ENCODE measurements around the gene PRDM8.
A peak's percentile ranks its signal among the peaks of the same experiment; 100 is the strongest.
"Not testable (repeated sequence)": the region's sequence is repeated elsewhere in the genome, so short reads cannot be mapped to it uniquely, and the experiment has no call there.

The PRDM8 gene

DNA sequence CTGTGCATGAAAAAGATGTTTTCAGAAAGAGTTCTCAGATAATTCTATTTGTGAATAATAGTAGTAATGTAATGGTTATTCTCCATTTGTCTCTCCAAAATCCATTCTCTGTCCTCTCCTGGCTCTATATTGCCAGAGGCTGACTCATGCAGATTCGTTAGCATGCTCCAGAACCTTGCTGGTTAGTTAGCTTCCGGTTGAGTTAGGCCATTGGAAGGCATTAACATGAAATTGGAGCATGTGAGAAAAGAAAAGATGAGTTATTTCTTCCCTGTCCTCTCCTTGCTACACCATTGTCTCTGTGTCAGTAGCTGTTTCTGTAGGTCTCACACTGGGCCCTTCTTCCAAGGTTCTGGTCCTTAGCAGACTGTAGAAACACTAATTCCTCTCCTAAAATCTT, 23.5 kb upstream of the PRDM8 start:
- DNase-seq (ENCODE audit: insufficient read length, low spot score) = no peak
- no peak for FAIRE-seq
- TF ChIP-seq POLR2A (IDR thresholded peaks at IDR 0.05; ENCODE audit: low read depth, low read length) = no peak

DNA sequence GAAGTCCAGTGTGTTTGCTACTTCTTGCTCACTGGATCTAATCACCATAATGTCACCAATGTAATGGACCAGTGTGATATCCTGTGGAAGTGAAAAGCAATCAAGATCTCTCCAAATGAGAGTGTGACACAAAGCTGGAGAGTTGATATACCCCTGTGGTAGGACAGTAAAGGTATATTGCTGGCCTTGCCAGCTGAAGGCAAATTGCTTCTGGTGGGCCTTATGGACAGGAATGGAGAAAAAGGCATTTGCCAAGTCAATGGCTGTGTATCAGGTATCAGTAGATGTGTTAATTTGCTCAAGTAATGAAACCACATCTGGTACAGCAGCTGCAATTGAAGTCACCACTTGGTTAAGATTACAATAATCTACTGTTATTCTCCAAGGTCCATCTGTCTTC, 19.5 kb upstream of the PRDM8 start:
- not testable (repeated sequence) for DNase-seq (ENCODE audit: insufficient read length, low spot score); FAIRE-seq

DNA sequence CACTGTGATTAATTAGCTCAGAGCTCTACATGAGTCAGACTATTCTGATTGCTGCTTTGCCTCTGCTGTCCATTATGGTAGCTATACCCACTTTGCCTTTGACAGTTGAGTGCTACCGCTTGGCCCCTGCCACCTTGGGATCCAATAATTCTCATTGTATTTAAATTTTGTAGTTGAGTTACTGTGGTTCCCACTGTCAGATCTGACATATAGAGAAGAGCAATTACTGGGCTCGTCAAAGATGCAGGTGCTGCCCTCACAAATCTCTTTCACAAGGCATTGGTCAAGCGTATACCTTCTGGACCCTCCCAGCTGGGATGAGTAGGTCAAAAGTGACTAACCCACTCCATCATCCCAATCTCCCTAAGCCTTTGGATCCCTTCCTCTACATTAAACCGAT, 18.3 kb upstream of the PRDM8 start:
- FAIRE-seq = no peak
- TF ChIP-seq POLR2A (IDR thresholded peaks at IDR 0.05; ENCODE audit: low read depth, low read length) = no peak

DNA sequence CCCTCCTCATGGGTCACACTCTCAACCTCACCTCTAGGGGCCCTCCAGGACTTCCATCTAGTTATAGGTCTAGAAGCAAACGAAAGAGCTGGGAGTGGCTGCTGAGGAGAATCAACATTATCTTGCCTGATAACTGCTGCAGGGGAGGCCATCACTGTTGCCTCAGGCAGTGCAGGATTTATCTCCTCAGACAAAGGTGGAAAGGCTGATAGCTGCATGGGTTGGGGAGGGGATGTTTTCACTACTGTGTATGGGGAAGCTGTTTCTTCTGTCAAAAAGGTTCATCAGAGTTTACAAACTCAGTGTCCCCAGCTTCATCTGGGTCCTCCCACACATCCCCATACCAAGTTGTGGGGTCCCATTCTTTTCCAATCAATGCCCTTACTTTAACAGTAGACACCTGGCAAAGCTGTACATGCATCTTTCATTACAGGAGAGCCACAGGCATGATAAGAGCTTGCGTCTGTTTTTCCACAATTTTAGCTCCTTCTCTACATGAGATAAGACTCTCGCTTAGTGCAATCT, 17.6 kb upstream of the PRDM8 start:
- no peak for TF ChIP-seq POLR2A (IDR thresholded peaks at IDR 0.05; ENCODE audit: low read depth, low read length)
- FAIRE-seq (no peak), DNase-seq (ENCODE audit: insufficient read length, low spot score) (no peak)

More for the DNA sequence above, 18.3 kb upstream of the PRDM8 start:
- no peak for DNase-seq (ENCODE audit: insufficient read length, low spot score)

DNA sequence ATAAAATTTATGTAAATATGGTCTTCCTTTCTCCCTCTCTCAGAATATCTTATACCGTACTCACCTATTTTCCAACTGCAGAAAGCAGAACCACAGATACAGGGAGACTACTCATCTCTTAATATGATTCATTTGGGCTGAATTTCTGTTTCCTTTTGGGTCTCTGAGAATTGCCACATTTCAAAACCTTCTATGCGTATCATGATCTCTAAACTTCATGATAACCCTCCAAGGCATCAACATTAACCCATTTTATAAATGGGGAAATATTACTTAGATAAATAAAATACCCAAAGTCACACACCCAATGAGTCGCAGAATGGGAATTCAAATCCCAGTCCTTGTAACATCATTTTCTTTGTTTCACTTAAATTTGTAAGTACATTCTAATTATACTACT, 16.6 kb upstream of the PRDM8 start:
- DNase-seq (ENCODE audit: insufficient read length, low spot score) = no peak
- FAIRE-seq = no peak
- TF ChIP-seq POLR2A (IDR thresholded peaks at IDR 0.05; ENCODE audit: low read depth, low read length) = no peak

DNA sequence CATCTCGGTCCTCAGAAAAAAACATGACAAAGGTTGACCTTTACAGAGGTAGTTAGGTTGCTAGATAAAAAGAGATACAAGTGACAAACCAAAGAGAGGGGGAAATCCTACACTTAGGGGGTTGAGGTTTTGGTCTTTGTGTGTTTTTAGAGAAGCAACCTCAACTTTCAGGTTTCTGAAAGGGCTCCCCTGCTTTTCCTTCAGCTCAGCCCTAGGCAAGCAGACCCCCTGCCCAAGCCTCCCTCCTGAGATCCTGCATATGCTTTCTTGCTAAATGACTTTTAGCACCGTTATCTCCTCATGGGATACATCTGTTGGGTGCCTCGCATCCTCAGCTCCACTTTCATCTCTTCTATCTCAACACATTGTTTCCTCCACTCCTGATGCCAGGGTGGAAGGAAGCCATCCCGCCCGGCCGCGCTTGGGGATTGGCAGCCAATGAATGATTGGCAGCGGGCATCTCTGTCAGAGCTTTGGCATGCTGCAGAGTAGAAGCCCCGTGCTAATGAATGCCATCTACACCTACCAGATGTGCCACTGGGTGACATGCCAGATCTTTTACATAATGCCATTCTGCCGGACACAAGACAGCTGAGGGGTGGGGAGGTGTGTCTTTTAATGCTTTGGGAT, 15.0 kb upstream of the PRDM8 start:
- FAIRE-seq = no peak

DNA sequence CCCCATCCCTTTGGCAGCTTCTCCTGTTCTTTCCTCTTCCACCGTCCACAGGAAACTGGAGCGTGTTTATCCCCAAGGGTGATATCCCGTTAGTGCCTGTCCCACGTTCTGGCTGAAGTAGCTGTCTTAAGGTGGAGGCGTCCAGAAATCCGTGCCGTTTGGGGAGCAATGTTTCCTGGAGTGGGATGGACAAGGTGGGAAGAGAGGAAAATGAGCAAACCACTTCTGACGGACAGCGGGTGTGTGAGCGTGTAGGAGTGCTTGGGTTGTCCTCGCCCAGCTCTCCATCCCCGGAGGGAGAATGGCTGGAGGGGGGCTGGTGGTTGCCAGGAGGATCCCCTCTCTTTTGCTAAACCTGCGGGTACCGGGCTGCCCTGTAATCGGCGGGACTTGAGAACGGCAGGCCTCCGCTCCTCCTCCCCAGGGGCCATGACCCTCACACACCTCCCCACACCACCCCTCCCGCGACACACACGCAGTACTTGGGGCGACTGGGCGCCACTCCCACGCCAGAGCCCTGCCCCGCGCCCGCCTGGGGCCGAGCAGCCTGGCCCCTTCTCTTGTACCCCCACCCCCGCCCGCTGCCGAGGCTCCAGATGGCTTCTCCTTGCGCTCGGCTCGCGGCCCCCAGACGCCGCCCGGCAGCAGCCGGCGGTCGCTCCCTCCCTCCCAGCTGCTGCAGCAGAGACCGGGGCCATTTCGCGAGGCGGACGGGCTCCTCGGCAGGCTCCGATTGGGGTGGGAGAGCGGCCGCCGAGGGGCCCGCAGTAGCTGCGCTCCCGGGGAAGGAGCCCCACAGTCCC, 13.9 kb upstream of the PRDM8 start:
- no peak for TF ChIP-seq POLR2A (IDR thresholded peaks at IDR 0.05; ENCODE audit: low read depth, low read length)
- FAIRE-seq = no peak
- no peak for DNase-seq (ENCODE audit: insufficient read length, low spot score)

More for the DNA sequence above, 15.0 kb upstream of the PRDM8 start:
- no peak for DNase-seq (ENCODE audit: insufficient read length, low spot score)
- TF ChIP-seq POLR2A (IDR thresholded peaks at IDR 0.05; ENCODE audit: low read depth, low read length) = no peak

DNA sequence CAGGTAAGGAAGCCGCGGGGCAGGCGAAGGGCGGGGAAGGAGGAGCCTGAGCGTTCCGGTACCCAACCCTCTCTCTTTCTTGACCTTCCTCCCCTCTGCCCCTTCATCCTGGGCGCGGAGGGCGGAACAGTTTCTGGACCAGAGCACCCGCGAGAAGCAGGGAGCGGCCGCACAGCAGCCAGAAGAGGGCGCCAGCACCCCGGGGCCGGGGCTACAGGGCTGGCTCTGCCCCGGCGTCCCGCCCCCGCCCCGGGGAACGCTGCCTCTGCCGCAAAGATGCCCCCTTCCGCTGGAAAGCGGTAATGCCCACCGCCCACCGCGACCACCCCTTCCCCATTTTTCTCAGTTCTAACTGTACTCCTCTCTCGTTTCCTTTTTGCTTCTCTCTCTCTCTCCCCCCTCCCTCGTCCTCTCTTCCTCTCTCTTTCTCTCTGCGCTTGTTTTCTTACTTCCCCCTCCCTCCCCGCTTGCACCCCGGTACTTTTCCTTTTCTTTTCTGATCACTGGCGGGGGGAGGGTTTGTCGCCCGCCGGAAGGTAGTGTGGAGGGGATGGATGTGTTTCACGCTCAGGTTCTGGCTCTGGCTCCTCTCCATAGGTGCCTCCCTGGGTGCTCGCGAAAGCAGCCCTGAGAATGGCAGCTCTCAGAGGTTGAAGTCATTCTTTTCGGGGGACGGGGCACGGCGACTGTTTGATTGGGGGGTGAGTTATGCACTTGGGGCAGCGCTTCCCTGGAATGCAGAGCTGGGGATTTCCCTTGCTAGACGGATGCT, 13.1 kb upstream of the PRDM8 start:
- FAIRE-seq (no peak), DNase-seq (ENCODE audit: insufficient read length, low spot score) (peak; percentile 67)

DNA sequence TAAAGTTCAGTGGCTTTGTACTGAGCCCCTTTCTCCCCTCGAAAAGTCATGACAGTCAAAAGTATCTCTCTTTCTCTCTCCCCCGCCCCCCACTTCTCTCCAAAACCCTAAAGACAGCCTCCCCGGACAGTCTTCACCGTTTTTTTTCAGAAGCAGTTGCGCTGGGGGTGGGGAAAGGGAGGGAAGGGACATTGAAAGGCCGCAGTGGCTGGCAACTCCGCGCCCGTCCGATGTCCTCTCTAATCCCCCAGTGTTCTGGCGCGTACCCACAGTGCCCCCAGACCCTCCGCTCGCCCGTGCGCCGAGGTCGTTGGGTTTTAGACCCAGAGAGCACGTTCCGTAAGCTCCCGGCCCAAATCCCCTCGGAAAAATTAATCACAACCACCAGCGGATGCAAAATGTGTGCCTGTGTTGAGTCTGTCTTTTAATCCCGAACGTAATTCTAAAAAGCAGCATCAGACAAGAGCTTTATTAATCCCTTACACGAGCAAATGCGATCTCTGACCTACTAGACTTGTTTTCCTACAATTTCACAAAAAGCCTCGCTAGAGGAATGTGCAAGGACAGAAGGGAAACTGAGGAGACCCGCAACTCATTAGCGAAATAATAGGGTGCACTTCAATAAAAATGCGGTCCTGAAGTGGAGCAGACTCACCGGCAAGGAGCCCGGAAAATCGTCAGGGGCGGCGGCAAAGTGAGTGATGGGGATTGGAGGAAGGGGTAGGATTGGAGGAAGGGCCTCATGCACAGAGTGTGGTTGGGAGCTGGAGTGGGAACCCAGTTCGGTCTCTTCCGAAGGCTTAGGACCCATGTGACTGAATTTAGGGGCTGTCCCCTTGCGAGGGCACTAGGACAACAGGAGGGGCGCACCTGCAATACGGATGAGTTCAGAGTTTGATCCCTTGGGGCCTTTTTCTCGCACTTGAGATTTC, 12.2 kb upstream of the PRDM8 start:
- DNase-seq (ENCODE audit: insufficient read length, low spot score) (no peak), FAIRE-seq (no peak)
- TF ChIP-seq POLR2A (IDR thresholded peaks at IDR 0.05; ENCODE audit: low read depth, low read length) = no peak

More for the DNA sequence above, 13.1 kb upstream of the PRDM8 start:
- no peak for TF ChIP-seq POLR2A (IDR thresholded peaks at IDR 0.05; ENCODE audit: low read depth, low read length)

DNA sequence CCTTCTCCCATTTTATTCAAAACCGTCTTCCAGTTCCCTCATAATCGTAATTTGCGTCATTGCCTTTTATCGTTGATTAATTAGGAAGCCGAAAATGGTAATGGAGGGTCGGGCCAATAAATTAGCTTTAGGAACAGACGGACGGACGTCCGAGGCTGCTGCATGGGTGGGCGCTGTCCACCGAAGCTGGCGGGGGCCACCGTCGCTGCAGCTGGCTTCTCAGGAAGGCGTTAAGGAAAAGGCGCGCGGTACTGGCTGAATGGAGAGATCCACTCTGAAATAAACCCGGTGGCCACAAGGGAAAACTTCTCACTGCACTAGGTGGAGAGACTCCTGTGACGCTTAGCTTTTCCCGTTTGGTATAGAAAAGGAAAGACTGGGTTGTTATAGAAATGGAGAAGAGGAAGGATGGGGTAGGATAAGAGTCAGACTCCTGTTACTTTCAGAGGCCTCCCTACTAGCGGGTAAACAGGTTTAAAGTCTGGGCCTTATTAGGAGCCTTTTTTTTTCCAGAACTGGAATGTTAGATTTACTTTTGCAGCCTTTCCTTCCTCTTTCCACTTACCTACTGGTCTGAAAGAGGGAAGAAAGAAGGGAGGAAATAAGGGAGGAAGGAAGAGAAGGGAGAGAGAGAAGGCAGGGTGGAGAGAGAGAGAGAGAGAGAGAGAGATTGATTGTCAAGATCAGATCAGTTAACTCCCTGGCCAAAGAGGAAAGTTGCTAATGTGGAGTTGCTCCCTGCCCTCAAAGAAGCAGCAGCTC, 11.3 kb upstream of the PRDM8 start:
- TF ChIP-seq POLR2A (IDR thresholded peaks at IDR 0.05; ENCODE audit: low read depth, low read length) = no peak
- FAIRE-seq (no peak), DNase-seq (ENCODE audit: insufficient read length, low spot score) (no peak)

DNA sequence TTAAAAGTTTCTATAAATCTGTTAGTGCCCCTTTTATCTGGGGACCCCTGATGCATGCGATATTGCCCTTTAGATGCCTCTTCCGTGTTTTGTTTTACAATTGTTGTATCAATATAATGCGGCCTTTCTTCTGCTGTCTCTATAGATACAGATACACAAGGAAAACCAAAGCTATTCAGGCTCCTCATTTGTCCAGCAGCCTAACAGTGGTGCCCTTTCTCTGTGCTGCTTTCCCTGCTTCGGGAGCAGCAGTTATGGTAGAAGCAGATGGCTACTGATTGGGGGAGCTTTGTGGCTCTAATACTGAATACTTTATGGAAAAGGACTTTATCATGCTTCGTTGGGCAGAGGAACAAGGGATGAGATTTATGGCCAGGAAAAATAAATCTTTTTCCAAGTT, 10.6 kb upstream of the PRDM8 start:
- DNase-seq (ENCODE audit: insufficient read length, low spot score) = no peak
- TF ChIP-seq POLR2A (IDR thresholded peaks at IDR 0.05; ENCODE audit: low read depth, low read length) = no peak
- no peak for FAIRE-seq

DNA sequence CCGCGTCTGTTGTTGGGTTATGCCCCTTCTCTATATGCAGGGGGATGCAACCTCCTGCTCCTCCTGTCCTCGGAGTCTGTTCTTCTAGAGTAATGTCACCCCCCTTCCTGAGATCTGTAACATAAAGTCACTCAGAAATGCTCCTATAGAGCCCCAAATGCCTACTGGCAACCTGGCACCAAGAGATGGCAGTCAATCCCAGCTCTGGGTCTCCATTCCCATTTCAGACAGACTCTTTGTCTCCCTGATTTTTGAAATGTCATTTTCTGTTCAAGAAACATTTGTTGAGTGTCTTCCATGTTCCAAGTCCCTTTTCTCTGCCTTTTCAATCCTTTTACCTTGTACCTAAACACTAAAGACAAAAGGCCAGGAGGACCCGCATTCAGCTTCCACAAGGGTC, 9.6 kb upstream of the PRDM8 start:
- no peak for TF ChIP-seq POLR2A (IDR thresholded peaks at IDR 0.05; ENCODE audit: low read depth, low read length)
- DNase-seq (ENCODE audit: insufficient read length, low spot score) (no peak), FAIRE-seq (no peak)

DNA sequence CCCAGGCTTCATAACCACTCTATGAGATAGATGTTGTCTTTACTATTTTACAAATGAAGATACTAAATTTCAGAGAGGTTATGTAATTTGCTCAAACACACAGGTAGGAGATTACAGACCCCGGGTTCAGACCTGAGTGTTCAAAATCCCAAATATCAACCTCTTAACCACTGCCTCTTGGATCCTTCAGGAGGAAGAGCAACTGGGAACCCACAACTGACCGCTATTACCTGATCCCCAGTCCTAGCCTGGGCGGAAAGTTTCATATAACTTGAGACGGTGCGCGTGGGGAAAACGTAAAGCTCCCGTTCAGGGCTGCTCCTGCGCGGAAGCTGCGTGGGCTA, 8.9 kb upstream of the PRDM8 start:
- TF ChIP-seq POLR2A (IDR thresholded peaks at IDR 0.05; ENCODE audit: low read depth, low read length) = no peak
- no peak for FAIRE-seq
- DNase-seq (ENCODE audit: insufficient read length, low spot score) = no peak
